GM19395 (cell line): Measurements from ENCODE around the gene TSR3.

Experiments
- ATAC-seq: cut with Tn5 transposase; IDR thresholded peaks from one replicate; pipeline ENCODE4 v1.9.1; 2021; ENCODE audit warnings: mild to moderate bottlenecking, moderate library complexity; ENCODE audit not compliant: unreplicated experiment

The TSR3 gene

GRCh38 chr16:1351582-1352362 is at the start of gene TSR3, which contains the start of gene GNPTG:
TSS of gene TSR3 (minus strand) at chr16:1351878. CDS start at chr16:1351804, 74 bp downstream.
TSS of gene GNPTG (plus strand) at chr16:1351931. CDS start at chr16:1351966, 35 bp downstream.
- peak; percentile 58 for ATAC-seq

- no peak for ATAC-seq
Observed at GRCh38 chr16:1401061-1401757, 49.5 kb upstream of the TSR3 start.

- no peak for ATAC-seq
Observed at GRCh38 chr16:1398826-1399581, 47.3 kb upstream of the TSR3 start.

GRCh38 chr16:1398351-1398750 is 46.7 kb upstream of the TSR3 start:
- ATAC-seq = no peak

- no peak for ATAC-seq
Observed at GRCh38 chr16:1397779-1398178, 46.1 kb upstream of the TSR3 start.

GRCh38 chr16:1395444-1396031 is 43.9 kb upstream of the TSR3 start:
- ATAC-seq = no peak

GRCh38 chr16:1394367-1394951 is 42.8 kb upstream of the TSR3 start:
- ATAC-seq = no peak

GRCh38 chr16:1393613-1394176 is 42.0 kb upstream of the TSR3 start:
- ATAC-seq = no peak

- ATAC-seq = no peak
Observed at GRCh38 chr16:1392826-1393225, 41.1 kb upstream of the TSR3 start.

- no peak for ATAC-seq
Observed at GRCh38 chr16:1390239-1390779, 38.6 kb upstream of the TSR3 start.

GRCh38 chr16:1389762-1390161 is 38.1 kb upstream of the TSR3 start:
- ATAC-seq = no peak

GRCh38 chr16:1387331-1387730 is 35.7 kb upstream of the TSR3 start:
- no peak for ATAC-seq

GRCh38 chr16:1385232-1385631 is 33.6 kb upstream of the TSR3 start:
- no peak for ATAC-seq

GRCh38 chr16:1383556-1383955 is 31.9 kb upstream of the TSR3 start:
- no peak for ATAC-seq

- no peak for ATAC-seq
Observed at GRCh38 chr16:1381612-1382406, 30.1 kb upstream of the TSR3 start.

GRCh38 chr16:1380195-1380594 is 28.5 kb upstream of the TSR3 start:
- no peak for ATAC-seq

GRCh38 chr16:1379304-1380076 is 27.8 kb upstream of the TSR3 start:
- no peak for ATAC-seq

- no peak for ATAC-seq
Observed at GRCh38 chr16:1378804-1379303, 27.2 kb upstream of the TSR3 start.
